ENCODE data around the gene COL5A1.
"Not testable (repeated sequence)": the region's sequence is repeated elsewhere in the genome, so short reads cannot be mapped to it uniquely, and the experiment has no call there.

The COL5A1 gene

DNA sequence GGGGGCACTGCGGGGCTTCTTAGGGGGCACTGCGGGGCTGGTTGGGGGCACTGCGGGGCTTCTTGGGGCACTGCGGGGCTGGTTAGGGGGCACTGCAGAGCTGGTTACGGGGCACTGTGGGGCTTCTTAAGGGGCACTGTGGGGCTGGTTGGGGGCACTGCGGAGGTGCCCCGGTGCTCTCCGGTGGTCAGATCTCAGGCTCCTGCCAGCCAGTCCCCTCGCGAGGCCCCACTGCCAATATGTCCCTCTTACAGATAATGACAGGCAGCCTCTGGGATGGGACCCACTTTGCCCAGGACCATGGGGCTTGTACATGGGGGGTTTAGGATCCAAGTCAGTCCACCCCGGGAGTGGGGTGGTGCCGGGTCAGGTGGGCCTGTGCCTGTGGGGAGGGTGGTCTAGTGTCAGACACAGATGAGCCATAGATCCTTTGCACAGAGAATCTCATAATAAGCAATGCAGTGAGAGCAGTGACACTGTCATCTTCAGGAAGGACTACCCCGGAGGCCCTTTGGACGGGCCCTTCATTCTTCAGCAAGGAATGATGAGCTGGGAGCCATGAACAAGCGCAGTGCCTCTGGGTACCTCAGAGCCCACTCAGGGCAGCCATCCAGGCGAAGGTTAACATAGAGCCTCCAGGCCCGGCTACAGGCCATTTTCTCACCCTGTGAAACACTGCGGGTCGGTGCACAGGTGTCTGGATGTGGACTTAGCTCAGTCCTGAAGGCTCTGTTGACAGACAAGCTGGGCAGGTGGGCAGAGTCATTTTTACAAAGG is 38.2 kb downstream of the COL5A1 start:
- no peak for DNase-seq

DNA sequence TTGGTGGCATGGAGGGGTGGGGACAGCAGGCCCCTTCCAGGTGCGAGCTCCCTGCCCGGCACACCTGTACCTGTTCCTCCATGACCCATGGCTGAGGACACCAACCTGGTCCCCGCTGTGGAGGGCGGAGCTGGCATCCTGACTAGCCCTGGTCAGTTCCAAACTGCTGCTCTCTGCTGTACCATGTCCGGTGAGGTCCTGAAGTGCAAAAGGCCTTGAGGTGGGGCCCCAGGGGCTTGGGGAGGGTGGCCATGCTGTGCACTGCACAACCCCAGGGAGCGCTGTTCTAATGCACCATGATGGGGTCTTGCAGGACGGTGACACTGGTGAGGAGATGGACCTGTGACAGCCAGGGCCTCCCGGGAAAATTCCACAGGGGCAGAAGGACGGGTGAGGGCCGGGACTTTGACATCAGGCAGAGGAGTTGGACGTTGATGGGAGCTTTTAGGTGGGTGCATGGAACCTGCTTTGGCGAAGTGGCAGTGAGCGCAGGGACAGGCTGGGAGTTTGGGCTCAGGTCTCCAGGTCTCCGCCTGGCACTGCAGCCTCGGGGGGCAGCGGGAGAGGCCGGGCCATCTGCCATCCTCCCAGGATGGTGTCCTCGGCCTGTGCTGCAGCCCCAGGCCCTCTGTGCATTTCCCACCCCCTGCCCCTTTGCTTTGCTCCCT is 38.9 kb downstream of the COL5A1 start:
- DNase-seq = no peak

DNA sequence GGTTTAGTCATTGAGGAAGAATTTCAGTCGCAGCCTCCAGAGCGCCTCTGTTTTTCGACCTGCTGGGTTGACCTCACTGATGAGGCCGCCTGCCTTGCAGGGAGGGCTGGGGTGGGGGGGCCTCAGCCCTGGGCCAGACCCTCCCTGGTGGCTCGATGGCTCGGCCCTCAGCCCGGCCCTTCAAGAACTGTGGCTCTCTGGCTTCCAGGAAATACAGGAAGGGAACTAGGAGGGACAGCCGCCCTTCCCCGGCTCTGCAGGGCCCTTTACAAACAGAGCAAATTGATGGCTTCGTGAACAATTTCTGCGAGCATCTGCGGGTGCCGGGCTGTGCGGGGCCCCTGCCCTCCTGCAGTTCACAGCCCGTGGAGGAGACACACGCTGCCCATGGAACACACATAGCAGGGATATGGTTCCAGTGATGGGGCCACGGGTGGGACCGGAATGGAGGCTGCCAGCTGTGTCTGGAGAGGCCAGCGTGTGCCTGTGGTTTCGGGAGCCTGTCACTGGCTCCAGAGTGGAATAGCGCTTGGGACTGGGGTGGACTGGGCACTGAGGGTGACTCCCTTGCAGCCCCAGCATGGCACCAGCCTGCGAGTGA is 39.6 kb downstream of the COL5A1 start:
- no peak for DNase-seq

GRCh38 chr9:134682026-134682425 is 40.4 kb downstream of the COL5A1 start:
- no peak for DNase-seq

DNA sequence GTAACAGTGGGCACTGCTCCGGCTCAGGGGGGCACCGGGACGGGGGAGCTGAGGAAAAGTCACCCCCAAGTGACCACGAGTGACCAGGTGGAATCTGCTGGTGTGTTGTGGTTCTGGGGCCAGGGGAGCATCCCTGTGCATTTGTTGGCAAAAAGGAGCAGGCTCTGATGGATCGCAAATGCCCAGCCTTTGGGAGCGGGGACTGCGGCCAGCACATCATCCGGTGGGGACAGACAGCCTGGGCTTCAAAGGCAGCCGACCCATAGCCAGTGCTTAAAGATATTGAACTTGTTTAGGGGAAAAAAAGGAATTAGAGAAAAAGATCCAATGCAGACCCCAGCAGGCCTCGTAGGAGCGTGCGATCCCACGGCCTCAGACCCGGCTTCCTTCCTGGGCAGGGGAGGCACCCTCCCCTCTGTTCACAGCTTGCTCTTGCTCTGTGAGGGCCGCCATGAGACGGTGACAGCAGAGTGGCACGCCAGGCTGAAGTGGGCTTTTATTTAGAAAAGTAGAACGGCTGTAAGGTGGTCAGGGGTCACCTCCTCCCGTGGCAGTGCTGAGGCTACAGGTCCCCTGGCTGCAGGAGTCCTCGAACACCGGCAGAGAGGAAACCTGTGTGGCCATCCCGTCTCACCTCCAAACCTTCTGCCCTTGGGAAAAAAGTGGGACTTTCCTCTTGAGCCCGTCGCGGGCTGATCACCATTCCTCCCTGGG is 41.2 kb downstream of the COL5A1 start:
- DNase-seq = no peak

- no peak for DNase-seq
Measured at GRCh38 chr9:134683714-134684374, 42.2 kb downstream of the COL5A1 start.

GRCh38 chr9:134684375-134684723 is 42.7 kb downstream of the COL5A1 start:
- no peak for DNase-seq

DNA sequence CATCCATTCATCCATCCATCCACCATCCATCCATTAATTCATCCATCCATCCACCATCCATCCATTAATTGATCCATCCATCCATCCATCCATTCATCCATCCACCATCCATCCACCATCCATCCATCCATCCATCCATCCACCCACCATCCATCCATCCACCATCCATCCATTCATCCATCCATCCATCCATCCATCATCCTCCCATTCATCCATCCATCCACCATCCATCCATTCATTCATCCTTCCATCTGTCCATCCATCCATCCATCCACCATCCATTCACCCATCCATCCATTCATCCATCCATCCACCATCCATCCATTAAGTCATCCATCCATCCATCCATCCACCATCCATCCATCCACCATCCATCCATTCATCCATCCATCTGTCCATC is 43.3 kb downstream of the COL5A1 start:
- DNase-seq = not testable (repeated sequence)

GRCh38 chr9:134685784-134686183 is 44.2 kb downstream of the COL5A1 start:
- no peak for DNase-seq

GRCh38 chr9:134686896-134687295 is 45.3 kb downstream of the COL5A1 start:
- DNase-seq = no peak

DNA sequence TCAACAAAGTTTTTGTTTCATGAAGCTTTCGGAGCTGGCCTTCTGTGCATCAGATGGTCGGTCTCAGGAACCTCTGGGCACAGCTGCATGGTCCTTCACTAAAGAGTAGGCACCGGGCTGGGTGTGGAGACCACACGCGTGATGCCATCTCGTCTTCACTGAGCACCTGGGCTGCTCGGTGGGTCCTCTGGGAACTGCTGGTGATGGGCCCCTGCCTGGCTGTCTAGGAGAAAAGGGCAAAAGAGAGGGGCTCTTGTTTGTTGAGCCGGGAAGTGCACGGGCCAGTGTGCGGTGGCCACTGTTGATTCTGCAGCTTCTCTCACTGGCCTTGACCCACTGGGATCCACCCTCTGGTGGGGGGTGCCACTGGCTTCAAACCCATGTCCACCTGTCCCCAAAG is 46.0 kb downstream of the COL5A1 start:
- no peak for DNase-seq

DNA sequence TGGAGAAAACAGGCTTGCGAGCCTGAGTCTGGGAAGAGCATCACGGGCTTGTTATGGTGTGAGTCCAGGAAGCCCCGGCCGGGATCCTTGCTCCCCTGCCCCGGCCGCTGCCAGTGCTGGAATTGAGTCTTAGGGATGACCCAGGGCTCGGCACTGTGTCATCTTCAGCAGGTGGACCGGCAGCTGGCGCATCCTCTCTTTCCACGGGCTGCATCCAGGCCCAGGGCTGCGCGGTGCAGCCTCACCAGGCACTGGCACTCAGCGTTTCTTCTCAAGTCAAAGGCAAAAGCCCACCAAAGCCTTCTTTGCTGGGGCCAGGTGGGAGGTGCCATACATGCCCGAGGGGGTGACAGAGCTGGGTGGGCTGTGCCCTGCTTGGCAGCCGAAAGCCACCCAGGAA is 46.6 kb downstream of the COL5A1 start:
- no peak for DNase-seq

- DNase-seq = no peak
Measured at GRCh38 chr9:134688661-134689320, 47.2 kb downstream of the COL5A1 start.

- no peak for DNase-seq
Measured at GRCh38 chr9:134689321-134690181, 47.9 kb downstream of the COL5A1 start.

DNA sequence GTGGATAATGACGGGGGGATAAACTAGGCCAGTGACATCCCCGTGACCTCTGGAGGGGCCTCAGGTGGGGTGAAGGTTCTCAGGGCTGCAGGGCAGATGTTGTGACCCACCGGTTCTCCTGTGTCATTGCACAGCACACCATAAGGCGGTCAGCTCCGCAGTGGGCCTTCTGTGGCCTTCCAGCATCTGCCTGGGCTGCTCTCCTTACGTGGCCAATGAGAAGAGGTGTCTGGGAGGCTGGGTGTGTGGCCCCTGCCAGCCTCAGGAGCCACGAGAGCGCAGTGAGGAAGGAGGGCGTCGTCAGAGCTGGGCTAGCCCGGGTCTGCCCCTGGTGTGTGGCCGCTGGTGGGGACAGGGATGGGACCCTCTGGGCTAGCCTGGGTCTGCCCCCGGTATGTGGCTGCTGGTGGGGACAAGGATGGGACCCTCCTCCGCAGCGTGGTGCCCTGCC is 48.7 kb downstream of the COL5A1 start:
- DNase-seq = no peak

GRCh38 chr9:134690946-134691694 is 49.5 kb downstream of the COL5A1 start:
- DNase-seq = no peak

GRCh38 chr9:134691695-134692572 is 50.3 kb downstream of the COL5A1 start:
- DNase-seq = no peak

GRCh38 chr9:134692573-134692860 is 50.9 kb downstream of the COL5A1 start:
- DNase-seq = no peak

DNA sequence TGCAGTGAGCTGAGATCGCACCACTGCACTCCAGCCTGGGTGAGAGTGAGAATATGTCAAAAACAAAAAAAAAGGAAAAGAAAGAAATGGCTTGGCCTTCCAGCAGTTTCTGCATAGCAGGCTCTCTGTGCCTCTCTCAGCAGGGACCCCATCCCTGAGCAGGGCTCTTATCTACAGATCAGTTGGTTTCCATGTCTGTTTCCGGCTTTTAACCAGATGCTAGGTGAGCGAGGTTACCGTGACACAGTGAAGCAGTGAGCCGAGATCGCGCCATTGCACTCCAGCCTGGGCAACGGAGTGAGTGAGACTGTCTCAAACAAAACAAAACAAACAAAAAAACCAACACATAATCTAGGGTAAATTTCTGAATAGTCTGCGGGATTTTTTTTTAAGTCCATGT is 51.4 kb downstream of the COL5A1 start:
- DNase-seq = no peak
